NCI-H146 treated with DMSO at 0.1 percent for 48 hours (cell line): ENCODE results near the gene WFIKKN1.

Experiments
- DNase-seq: peaks from one replicate; lab custom pipeline; 2025; ENCODE audit not compliant: unreplicated experiment; lab: John Stamatoyannopoulos, UW

Gene WFIKKN1

GRCh38 chr16:652454-653305 is 21.9 kb downstream of the WFIKKN1 start:
- DNase-seq, result no peak

- no peak for DNase-seq
Observed at GRCh38 chr16:654034-654433, 23.2 kb downstream of the WFIKKN1 start.

DNA sequence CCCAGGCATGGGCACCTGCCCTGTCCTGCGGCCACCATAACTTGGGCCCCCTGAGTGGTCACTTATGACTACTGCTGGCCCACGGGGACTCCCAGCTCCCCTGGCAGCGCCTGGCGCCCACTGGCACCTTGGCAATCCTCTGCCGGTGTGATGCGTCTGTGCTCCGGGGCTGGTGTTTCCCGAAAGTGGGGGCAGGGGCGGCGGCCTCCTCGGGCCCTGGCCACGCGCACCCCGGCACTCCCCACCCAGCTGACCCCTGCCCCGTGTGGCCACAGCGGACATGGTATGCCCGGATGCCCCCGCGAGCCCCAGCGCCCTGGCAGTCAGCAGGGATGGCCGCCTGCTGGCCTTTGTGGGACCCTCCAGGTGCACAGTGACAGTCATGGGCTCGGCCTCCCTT is 26.7 kb downstream of the WFIKKN1 start:
- DNase-seq, result no peak

DNA sequence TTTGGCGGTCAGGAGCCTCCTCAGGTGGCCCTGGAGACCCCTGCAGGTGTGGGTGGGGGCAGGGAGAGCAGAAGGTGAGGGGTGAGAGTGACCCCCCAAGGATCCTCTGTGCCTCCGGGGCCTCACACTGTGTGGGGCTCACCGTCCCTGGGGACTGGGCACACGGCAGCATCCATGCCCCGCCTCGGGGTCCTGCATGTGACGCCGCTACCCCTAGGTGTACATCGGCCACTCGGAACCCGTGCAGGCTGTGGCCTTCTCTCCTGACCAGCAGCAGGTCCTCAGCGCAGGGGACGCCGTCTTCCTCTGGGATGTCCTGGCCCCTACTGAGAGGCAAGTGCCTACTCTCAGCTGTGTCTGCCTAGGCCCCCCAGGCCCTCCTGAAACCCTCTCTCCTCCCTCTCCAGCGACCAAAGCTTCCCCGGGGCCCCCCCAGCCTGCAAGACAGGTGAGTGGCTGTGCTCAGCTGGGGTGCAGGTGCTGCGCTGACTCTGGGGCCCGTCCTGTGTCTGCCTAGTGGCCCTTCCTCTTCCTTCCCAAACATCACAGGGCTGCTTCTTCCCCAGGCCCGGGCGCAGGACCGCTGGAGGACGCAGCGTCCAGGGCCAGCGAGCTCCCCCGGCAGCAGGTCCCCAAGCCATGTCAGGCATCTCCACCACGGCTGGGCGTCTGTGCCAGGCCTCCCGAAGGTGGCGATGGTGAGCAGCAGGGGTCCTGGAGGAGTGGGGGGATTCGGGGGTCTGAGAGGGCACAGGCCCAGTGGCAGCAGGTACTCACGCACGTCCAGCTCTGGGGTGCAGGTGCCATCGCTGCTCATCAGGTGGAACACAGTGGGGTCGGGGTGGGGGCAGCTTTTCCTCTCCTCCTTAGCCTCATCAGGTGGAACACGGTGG is 28.1 kb downstream of the WFIKKN1 start:
- no peak for DNase-seq

DNA sequence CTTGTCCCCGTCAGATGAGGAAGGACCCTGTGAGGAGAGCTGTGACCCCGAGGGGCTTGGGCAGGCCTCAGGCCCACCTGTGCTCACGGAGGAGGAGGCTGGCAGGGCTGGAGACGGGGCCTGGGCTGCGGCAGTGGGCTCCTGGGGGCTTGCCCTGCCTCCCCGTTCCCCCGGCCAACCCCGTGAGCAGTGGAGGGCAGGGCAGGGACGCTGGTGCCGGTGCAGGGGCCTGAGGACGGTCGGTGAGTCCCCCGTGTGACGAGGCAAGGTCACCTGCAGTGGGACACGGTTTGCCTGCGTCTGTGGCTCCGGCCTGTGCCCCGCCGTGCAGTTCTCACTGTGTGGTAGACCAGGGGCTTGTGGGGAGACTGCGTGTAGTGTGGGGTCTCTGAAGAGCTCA is 28.8 kb downstream of the WFIKKN1 start:
- DNase-seq, result no peak

GRCh38 chr16:660132-660458 is 29.3 kb downstream of the WFIKKN1 start:
- no peak for DNase-seq

- no peak for DNase-seq
Observed at GRCh38 chr16:660459-661183, 29.8 kb downstream of the WFIKKN1 start.

DNA sequence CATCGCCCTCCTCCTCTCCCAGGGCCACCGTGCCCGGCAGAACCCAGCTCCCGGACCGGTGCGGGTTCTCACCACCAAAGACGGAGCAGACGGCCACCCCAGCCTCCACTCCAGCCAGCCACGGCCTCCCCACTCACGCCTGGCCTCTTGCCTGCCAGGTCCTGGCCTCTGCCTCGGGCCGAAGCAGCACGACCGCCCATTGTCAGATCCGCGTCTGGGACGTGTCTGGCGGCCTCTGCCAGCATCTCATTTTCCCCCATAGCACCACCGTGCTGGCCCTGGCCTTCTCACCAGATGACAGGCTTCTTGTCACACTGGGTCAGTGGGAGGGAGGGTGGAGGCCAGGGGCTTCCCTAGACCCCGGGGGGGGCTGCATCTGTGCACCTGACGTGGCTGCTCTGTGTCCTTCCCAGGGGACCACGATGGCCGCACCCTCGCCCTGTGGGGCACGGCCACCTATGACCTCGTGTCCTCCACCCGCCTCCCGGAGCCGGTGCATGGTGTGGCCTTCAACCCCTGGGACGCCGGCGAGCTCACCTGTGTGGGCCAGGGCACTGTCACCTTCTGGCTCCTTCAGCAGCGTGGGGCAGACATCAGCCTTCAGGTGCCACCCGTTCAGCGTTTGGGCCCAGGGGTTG is 30.5 kb downstream of the WFIKKN1 start:
- no peak for DNase-seq

DNA sequence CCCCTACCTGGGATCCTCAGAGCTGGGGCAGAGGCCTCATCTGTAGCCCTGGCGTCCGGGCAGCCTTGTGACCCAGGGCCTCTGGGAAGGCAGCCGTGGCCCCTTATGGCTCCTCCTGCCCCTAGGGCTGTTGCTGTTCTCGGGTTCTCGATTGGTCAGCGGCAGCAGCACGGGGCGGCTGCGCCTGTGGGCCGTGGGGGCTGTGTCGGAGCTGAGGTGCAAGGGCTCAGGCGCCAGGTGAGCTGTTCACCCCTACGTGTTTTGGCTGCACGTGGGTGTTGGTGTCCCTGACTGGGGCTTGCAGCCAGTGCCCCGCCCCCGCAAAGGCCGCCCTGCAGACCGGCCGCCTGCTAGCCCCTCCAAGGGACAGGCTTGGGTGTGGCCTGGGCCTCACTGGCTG is 31.3 kb downstream of the WFIKKN1 start:
- DNase-seq, result no peak

- DNase-seq, result no peak
Observed at GRCh38 chr16:662597-662996, 31.8 kb downstream of the WFIKKN1 start.

DNA sequence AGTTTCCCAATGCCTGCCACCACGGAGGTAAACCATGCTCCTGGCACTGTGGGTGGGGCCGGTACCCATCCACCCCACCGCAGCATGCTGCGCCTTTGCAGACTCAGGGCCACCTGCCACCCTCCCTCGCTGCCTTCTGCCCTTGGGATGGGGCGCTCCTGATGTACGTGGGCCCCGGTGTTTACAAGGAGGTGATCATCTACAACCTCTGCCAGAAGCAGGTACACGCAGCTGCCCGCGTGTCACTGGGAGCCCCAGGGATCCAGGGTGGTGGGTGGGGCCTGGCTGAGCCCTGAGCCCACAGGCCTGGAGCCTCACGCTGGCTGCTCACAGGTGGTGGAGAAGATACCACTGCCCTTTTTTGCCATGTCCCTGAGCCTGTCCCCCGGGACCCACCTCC is 35.8 kb downstream of the WFIKKN1 start:
- DNase-seq, result no peak

- no peak for DNase-seq
Observed at GRCh38 chr16:667113-667779, 36.5 kb downstream of the WFIKKN1 start.

DNA sequence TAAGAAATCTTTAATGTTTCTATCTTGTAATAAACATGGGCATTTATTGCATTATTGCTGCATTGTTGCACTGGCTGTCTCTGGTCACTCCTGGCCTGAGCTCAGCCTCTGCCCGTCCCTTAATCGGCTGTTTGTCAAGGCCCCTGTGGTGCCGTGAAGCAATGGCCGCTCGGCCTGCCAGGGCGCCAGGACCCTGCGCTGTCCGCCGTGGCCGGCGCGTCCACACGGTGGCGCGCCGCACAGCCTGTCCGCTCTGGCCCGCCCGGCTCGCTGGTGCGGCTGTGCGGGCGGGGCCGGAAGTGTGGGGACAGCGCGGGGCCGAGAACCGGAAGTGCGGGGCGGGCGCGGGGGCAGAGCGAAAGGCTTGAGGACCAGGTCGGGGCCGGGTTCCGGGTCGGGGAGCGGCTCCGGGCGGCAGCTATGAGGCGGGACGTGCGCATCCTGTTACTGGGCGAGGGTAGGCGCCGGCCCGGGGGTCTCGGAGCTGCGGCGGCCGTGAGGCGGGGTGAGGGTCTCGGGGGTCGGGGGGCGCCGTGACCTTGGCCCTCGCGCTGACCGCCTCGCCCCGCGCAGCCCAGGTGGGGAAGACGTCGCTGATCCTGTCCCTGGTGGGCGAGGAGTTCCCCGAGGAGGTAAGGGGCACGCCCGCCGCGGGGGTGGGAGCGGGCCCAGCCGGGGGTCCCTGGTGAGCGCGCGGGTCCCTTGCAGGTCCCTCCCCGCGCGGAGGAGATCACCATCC is 37.2 kb downstream of the WFIKKN1 start, which contains the start of gene RHOT2:
TSS of gene RHOT2 (plus strand) at position 353 of the 739 bp plus-strand sequence. CDS start at position 421, 68 bp downstream.
- peak; percentile 89 for DNase-seq

DNA sequence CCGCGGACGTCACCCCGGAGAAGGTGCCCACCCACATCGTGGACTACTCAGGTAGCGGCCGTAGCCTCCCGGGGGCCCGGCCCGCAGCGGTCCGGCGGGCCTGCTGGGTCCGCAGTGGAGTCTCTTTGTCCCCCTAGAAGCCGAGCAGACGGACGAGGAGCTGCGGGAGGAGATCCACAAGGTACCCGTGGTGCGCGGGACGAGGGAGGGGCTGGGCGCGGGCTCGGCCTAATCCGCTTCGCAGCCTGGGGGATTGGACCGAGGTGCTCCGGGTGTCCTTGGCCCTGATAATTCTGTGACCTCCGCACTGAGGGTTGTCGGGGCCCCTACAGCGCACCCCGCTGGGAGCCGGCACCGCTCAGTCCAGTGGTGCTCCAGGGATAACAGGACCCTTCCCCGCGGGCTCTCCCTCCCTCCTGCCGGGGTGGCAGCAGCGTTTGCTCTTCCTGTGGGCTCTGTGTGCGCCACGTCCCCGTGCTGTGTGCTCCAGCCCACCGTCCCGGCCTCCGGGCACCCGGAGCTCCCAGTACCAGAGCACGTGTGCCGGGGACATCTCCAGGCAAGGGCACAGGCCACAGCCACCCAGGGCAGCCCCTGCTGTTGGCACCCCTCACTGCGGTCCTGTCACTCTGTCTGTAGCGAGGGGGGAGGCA is 37.9 kb downstream of the WFIKKN1 start:
- DNase-seq, result no peak

GRCh38 chr16:669666-670065 is 38.9 kb downstream of the WFIKKN1 start:
- no peak for DNase-seq

DNA sequence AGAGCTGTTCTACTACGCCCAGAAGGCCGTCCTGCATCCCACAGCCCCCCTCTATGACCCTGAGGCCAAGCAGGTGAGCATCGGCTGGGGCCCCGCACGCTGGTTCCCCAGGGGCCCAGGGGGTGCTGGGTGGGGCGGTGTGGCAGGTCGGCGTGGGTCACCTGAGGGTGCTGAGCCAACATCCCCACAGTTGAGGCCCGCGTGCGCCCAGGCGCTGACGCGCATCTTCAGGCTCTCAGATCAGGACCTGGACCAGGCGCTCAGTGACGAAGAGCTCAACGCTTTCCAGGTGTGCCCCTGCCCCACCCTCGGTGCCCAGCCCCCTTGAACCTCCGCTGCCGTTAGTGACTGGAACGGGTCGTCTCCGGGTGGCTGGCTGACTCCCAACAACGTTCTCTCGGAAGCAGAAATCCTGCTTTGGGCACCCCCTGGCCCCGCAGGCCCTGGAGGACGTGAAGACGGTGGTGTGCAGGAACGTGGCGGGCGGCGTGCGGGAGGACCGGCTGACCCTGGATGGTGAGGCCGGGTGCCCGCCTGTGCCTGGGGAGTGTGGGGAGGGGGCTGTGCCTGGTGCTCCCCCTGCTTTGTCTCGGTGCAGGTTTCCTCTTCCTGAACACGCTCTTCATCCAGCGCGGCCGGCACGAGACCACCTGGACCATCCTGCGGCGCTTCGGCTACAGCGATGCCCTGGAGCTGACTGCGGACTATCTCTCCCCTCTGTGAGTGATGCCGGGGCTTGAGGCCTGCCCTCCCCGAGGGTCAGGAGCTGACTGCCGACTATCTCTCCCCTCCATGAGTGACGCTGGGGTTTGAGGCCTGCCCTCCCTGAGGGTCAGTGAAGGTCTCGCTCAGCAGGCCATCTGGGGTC is 39.9 kb downstream of the WFIKKN1 start:
- DNase-seq, result no peak

DNA sequence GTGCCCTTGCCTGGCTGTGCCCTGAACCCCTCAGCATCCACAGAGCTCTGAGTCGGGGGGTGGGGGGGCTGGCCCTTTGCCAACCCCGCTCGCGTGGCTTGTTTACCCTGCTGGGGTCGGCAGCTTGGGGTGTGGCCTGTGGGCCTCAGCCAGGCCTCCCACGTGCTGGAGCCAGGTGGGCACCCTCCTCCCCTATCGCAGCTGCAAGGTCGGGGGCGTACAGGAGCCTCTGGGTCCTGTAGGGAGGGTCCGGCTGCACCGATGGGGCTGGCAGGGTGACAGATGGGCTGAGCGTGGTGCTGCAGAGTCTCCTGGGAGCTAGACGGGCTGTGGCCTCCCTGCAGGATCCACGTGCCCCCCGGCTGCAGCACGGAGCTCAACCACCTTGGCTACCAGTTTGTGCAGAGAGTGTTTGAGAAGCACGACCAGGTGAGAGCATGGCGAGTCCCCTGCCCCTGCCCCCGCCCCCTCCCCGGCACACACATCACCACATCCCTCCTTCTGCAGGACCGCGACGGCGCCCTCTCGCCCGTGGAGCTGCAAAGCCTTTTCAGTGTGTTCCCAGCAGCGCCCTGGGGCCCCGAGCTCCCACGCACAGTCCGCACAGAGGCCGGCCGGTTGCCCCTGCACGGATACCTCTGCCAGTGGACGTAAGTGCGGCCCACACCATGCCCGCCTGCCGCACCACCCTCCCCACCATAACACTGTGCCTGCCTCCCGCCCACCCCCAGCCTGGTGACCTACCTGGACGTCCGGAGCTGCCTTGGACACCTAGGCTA is 40.8 kb downstream of the WFIKKN1 start:
- no peak for DNase-seq
